ENCODE data around the gene RGL1. TPM values are rescaled to one million over a fixed set of nuclear protein-coding genes. Genes with fewer than 3 reads are reported as not detected.

RGL1 gene
- total RNA-seq, 1 donor from 2014 or later = 23.1 TPM

GRCh38 chr1:183908079-183908478 is 103.2 kb downstream of the RGL1 start:
- no peak for TF ChIP-seq CTCF (IDR thresholded peaks at IDR 0.05)
- peaks cover 7 to 44% of the 10 kb centered on the region in 2 donors for H3K36me3 ChIP-seq

GRCh38 chr1:183909672-183910071 is 104.8 kb downstream of the RGL1 start:
- no peak overlapping the region for H3K4me3 ChIP-seq
- H3K9me3 ChIP-seq = no peaks in the 10 kb centered on the region
- H3K36me3 ChIP-seq = peaks cover 7 to 44% of the 10 kb centered on the region in 2 donors
- intact Hi-C loops (cut with DNase I) = loop anchor here (10.0 kb wide), 1 partner anchor 435 kb away; the partner anchor contains the start of gene SMG7
- H3K4me1 ChIP-seq = no peaks in the 10 kb centered on the region
- DNase-seq (ENCODE audit: low spot score in 2 of 2) = no peak
- TF ChIP-seq CTCF (IDR thresholded peaks at IDR 0.05) = no peak
- no peaks in the 10 kb centered on the region for H3K27me3 ChIP-seq
- no peak overlapping the region for H3K27ac ChIP-seq

More at GRCh38 chr1:183908079-183908478, 103.2 kb downstream of the RGL1 start:
- intact Hi-C loops (cut with DNase I) = no loop called here
- no peaks in the 10 kb centered on the region for H3K4me1 ChIP-seq
- DNase-seq (ENCODE audit: low spot score in 2 of 2) = no peak
- no peaks in the 10 kb centered on the region for H3K9me3 ChIP-seq
- no peaks in the 10 kb centered on the region for H3K27me3 ChIP-seq
- no peak overlapping the region for H3K27ac ChIP-seq
- no peak overlapping the region for H3K4me3 ChIP-seq

- Histone ChIP-seq H3K4me3 (no peak overlapping the region), H3K36me3 (peaks cover 4 to 40% of the 10 kb centered on the region in 2 donors), H3K9me3 (no peaks in the 10 kb centered on the region), H3K27ac (peak overlapping the region in 1 of 2 donors; percentile 18), H3K4me1 (peaks cover 0 to 4% of the 10 kb centered on the region in 2 donors), H3K27me3 (no peaks in the 10 kb centered on the region)
- DNase-seq (ENCODE audit: low spot score in 2 of 2) = no peak
- TF ChIP-seq CTCF (IDR thresholded peaks at IDR 0.05) = no peak
- intact Hi-C loops (cut with DNase I) = loop anchor here (10.0 kb wide), 1 partner anchor 436 kb away; the partner anchor contains the start of gene SMG7
Observed at GRCh38 chr1:183910845-183911244, 105.9 kb downstream of the RGL1 start.

- peak overlapping the region; percentile 6 to 18 for H3K27ac ChIP-seq
- no peak for TF ChIP-seq CTCF (IDR thresholded peaks at IDR 0.05)
- no peak overlapping the region for H3K4me3 ChIP-seq
- no peaks in the 10 kb centered on the region for H3K27me3 ChIP-seq
- no peak for DNase-seq (ENCODE audit: low spot score in 2 of 2)
- peaks cover 4 to 40% of the 10 kb centered on the region in 2 donors for H3K36me3 ChIP-seq
- intact Hi-C loops (cut with DNase I) = loop anchor here (10.0 kb wide), 1 partner anchor 436 kb away; the partner anchor contains the start of gene SMG7
- H3K9me3 ChIP-seq = no peaks in the 10 kb centered on the region
- H3K4me1 ChIP-seq = peaks cover 0 to 4% of the 10 kb centered on the region in 2 donors
Observed at GRCh38 chr1:183911285-183911684, 106.4 kb downstream of the RGL1 start.

- H3K36me3 ChIP-seq = peaks cover 4 to 42% of the 10 kb centered on the region in 2 donors
Observed at GRCh38 chr1:183912265-183912886, 107.5 kb downstream of the RGL1 start.

More at GRCh38 chr1:183912265-183912886, 107.5 kb downstream of the RGL1 start:
- no peak for TF ChIP-seq CTCF (IDR thresholded peaks at IDR 0.05)
- H3K9me3 ChIP-seq = no peaks in the 10 kb centered on the region
- H3K27ac ChIP-seq = no peak overlapping the region
- H3K4me1 ChIP-seq = peaks cover 0 to 4% of the 10 kb centered on the region in 2 donors
- H3K27me3 ChIP-seq = no peaks in the 10 kb centered on the region
- intact Hi-C loops (cut with DNase I) = loop anchor here (10.0 kb wide), 1 partner anchor 438 kb away; the partner anchor contains the start of gene SMG7
- DNase-seq (ENCODE audit: low spot score in 2 of 2) = no peak
- H3K4me3 ChIP-seq = no peak overlapping the region

All from ascending aorta (tissue), 2 donors.